ENCODE measurements around the gene PAQR4. TPM values are rescaled to one million over a fixed set of nuclear protein-coding genes. Genes with fewer than 3 reads are reported as not detected.

PAQR4 gene
- total RNA-seq, 1 experiment from 2014 or later, result 77.4 TPM

GRCh38 chr16:2988590-2989099 is 19.5 kb downstream of the PAQR4 start:
- in situ Hi-C loops (cut with HindIII; ENCODE audit: low pct_unique_long_range_greater_than_20kb, low sequenced_read_pairs), result no loop called here
- no peak for DNase-seq (ENCODE audit: low read depth)

GRCh38 chr16:2990891-2991290 is 21.7 kb downstream of the PAQR4 start:
- in situ Hi-C loops (cut with HindIII; ENCODE audit: low pct_unique_long_range_greater_than_20kb, low sequenced_read_pairs), result no loop called here
- DNase-seq (ENCODE audit: low read depth), result no peak

GRCh38 chr16:2991566-2992261 is 22.6 kb downstream of the PAQR4 start:
- in situ Hi-C loops (cut with HindIII; ENCODE audit: low pct_unique_long_range_greater_than_20kb, low sequenced_read_pairs), result no loop called here
- DNase-seq (ENCODE audit: low read depth), result no peak

GRCh38 chr16:2992383-2993081 is 23.4 kb downstream of the PAQR4 start:
- no peak for DNase-seq (ENCODE audit: low read depth)
- in situ Hi-C loops (cut with HindIII; ENCODE audit: low pct_unique_long_range_greater_than_20kb, low sequenced_read_pairs), result no loop called here

- no peak for DNase-seq (ENCODE audit: low read depth)
- in situ Hi-C loops (cut with HindIII; ENCODE audit: low pct_unique_long_range_greater_than_20kb, low sequenced_read_pairs), result no loop called here
These were observed 27.1 kb downstream of the PAQR4 start for GRCh38 chr16:2996298-2996697.

- no peak for DNase-seq (ENCODE audit: low read depth)
- in situ Hi-C loops (cut with HindIII; ENCODE audit: low pct_unique_long_range_greater_than_20kb, low sequenced_read_pairs), result no loop called here
These were observed 30.8 kb downstream of the PAQR4 start for GRCh38 chr16:2999929-3000328.

GRCh38 chr16:3000540-3000939 is 31.4 kb downstream of the PAQR4 start:
- no peak for DNase-seq (ENCODE audit: low read depth)
- in situ Hi-C loops (cut with HindIII; ENCODE audit: low pct_unique_long_range_greater_than_20kb, low sequenced_read_pairs), result no loop called here

- DNase-seq (ENCODE audit: low read depth), result no peak
- in situ Hi-C loops (cut with HindIII; ENCODE audit: low pct_unique_long_range_greater_than_20kb, low sequenced_read_pairs), result no loop called here
These were observed 32.2 kb downstream of the PAQR4 start for GRCh38 chr16:3001316-3001715.

GRCh38 chr16:3003582-3004270 is 34.6 kb downstream of the PAQR4 start:
- in situ Hi-C loops (cut with HindIII; ENCODE audit: low pct_unique_long_range_greater_than_20kb, low sequenced_read_pairs), result no loop called here
- peak; percentile 100 for DNase-seq (ENCODE audit: low read depth)

- in situ Hi-C loops (cut with HindIII; ENCODE audit: low pct_unique_long_range_greater_than_20kb, low sequenced_read_pairs), result no loop called here
- DNase-seq (ENCODE audit: low read depth), result no peak
These were observed 35.2 kb downstream of the PAQR4 start for GRCh38 chr16:3004319-3004718.

- DNase-seq (ENCODE audit: low read depth), result peak; percentile 72
- in situ Hi-C loops (cut with HindIII; ENCODE audit: low pct_unique_long_range_greater_than_20kb, low sequenced_read_pairs), result no loop called here
These were observed 35.7 kb downstream of the PAQR4 start for GRCh38 chr16:3004781-3005284.

GRCh38 chr16:3007059-3007956 is 38.2 kb downstream of the PAQR4 start:
- in situ Hi-C loops (cut with HindIII; ENCODE audit: low pct_unique_long_range_greater_than_20kb, low sequenced_read_pairs), result no loop called here

GRCh38 chr16:3007957-3008689 is 39.0 kb downstream of the PAQR4 start:
- DNase-seq (ENCODE audit: low read depth), result no peak
- in situ Hi-C loops (cut with HindIII; ENCODE audit: low pct_unique_long_range_greater_than_20kb, low sequenced_read_pairs), result no loop called here

More at GRCh38 chr16:3007059-3007956, 38.2 kb downstream of the PAQR4 start:
- no peak for DNase-seq (ENCODE audit: low read depth)

- DNase-seq (ENCODE audit: low read depth), result no peak
- in situ Hi-C loops (cut with HindIII; ENCODE audit: low pct_unique_long_range_greater_than_20kb, low sequenced_read_pairs), result no loop called here
These were observed 39.5 kb downstream of the PAQR4 start for GRCh38 chr16:3008690-3009037.

GRCh38 chr16:3009568-3010390 is 40.6 kb downstream of the PAQR4 start:
- in situ Hi-C loops (cut with HindIII; ENCODE audit: low pct_unique_long_range_greater_than_20kb, low sequenced_read_pairs), result no loop called here
- no peak for DNase-seq (ENCODE audit: low read depth)

- in situ Hi-C loops (cut with HindIII; ENCODE audit: low pct_unique_long_range_greater_than_20kb, low sequenced_read_pairs), result no loop called here
- no peak for DNase-seq (ENCODE audit: low read depth)
These were observed 41.4 kb downstream of the PAQR4 start for GRCh38 chr16:3010510-3010909.

- in situ Hi-C loops (cut with HindIII; ENCODE audit: low pct_unique_long_range_greater_than_20kb, low sequenced_read_pairs), result no loop called here
- no peak for DNase-seq (ENCODE audit: low read depth)
These were observed 43.1 kb downstream of the PAQR4 start for GRCh38 chr16:3012246-3012645.

Measured in Caki2 (cell line).